Hepatocyte (in vitro differentiated cells): Measurements from ENCODE around the gene FGGY.

Experiments
- EZH2 ChIP-seq: fragments of 200-600 bp; sonication (generic); IDR thresholded peaks from 2 replicates; pipeline ENCODE4 v1.6.1; 2016; ENCODE audit warnings: antibody characterized with exemption, mild to moderate bottlenecking, borderline replicate concordance
- EZH2phosphoT487 ChIP-seq: fragments of 200-600 bp; sonication (generic); IDR thresholded peaks from one replicate; pipeline ENCODE4 v1.6.1; 2018; ENCODE audit warnings: antibody characterized with exemption, mild to moderate bottlenecking, low read depth, moderate library complexity; ENCODE audit not compliant: unreplicated experiment, severe bottlenecking
- TF ChIP-seq, protein P1 (sequence below): fragments of 200-600 bp; sonication (generic); IDR thresholded peaks from 2 replicates; pipeline ENCODE4 v1.5.1; 2016; ENCODE audit warnings: antibody characterized with exemption, mild to moderate bottlenecking; ENCODE audit not compliant: poor library complexity

DNA sequence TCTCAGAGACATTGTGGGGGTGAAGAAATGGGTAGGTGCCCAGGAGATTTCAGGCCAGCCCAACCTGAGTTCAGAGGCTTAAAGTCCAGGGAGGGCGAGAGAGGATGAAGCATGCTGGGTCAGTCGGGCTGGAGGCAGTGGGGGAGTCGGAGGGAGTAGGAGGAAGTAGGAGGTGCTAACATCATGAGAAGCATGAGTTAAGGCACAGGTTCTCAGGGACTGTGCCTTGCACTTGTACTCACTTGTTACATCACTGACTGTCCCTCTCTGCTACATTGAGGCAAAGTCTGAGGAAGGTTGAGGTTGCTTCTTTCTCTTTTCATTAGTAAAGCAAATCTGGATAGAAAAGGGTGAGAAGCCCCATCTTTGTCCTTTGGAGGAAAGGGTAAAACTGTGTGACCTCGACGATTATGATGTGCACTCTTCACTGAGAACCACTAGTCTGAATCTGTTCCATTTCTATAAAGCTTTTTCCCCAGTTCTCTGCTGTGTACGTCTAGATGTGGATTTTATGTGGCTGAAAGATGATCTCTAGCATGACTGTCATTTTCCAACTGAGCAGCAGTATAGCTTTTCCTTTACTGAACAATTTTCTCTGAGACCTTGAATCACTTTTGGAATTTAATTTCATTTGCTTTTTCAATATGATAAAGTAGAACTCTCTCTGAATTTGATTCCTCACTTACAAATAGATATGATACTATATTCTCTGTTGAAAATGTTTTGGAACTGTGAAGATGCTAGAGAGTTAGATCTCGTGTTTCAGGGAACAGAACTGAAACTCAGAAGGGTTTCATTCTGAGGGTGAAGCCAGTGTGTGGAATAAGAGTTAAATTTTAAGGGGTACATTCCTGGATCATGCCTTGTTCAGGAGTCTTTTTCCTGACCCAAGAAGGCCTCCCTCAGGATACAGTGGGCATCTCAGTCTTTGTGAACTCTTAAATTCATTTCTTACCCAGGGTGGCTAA, 94.6 kb downstream of the FGGY start:
- TF ChIP-seq, protein P1, sequence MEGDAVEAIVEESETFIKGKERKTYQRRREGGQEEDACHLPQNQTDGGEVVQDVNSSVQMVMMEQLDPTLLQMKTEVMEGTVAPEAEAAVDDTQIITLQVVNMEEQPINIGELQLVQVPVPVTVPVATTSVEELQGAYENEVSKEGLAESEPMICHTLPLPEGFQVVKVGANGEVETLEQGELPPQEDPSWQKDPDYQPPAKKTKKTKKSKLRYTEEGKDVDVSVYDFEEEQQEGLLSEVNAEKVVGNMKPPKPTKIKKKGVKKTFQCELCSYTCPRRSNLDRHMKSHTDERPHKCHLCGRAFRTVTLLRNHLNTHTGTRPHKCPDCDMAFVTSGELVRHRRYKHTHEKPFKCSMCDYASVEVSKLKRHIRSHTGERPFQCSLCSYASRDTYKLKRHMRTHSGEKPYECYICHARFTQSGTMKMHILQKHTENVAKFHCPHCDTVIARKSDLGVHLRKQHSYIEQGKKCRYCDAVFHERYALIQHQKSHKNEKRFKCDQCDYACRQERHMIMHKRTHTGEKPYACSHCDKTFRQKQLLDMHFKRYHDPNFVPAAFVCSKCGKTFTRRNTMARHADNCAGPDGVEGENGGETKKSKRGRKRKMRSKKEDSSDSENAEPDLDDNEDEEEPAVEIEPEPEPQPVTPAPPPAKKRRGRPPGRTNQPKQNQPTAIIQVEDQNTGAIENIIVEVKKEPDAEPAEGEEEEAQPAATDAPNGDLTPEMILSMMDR, result no peak
- TF ChIP-seq EZH2 (no peak), EZH2phosphoT487 (no peak)
